Stromal cell of bone marrow (primary cell): ENCODE data around the gene AOC1.
"Not testable (repeated sequence)": the region's sequence is repeated elsewhere in the genome, so short reads cannot be mapped to it uniquely, and the experiment has no call there.

Experiments
- DNase-seq: peaks from one replicate; pipeline ENCODE4 v3.0.0-alpha.2; 2012; ENCODE audit warnings: low read depth

AOC1 gene

GRCh38 chr7:150852371-150852905 is at the start of gene AOC1:
Gene AOC1, plus strand, starts transcription at chr7:150852517. Its CDS starts 3,954 bp downstream, at chr7:150856471.
- no peak for DNase-seq

- no peak for DNase-seq
Measured at GRCh38 chr7:150803161-150803860, 49.0 kb upstream of the AOC1 start.

- no peak for DNase-seq
Measured at GRCh38 chr7:150804802-150805201, 47.5 kb upstream of the AOC1 start.

GRCh38 chr7:150805864-150806263 is 46.5 kb upstream of the AOC1 start:
- no peak for DNase-seq

- DNase-seq, result no peak
Measured at GRCh38 chr7:150806454-150806853, 45.9 kb upstream of the AOC1 start.

- DNase-seq, result no peak
Measured at GRCh38 chr7:150806863-150807262, 45.5 kb upstream of the AOC1 start.

- not testable (repeated sequence) for DNase-seq
Measured at GRCh38 chr7:150807616-150808438, 44.5 kb upstream of the AOC1 start.

- DNase-seq, result no peak
Measured at GRCh38 chr7:150814328-150815001, 37.9 kb upstream of the AOC1 start.

- no peak for DNase-seq
Measured at GRCh38 chr7:150818971-150819370, 33.3 kb upstream of the AOC1 start.

GRCh38 chr7:150820148-150820547 is 32.2 kb upstream of the AOC1 start:
- no peak for DNase-seq

- no peak for DNase-seq
Measured at GRCh38 chr7:150820578-150821198, 31.6 kb upstream of the AOC1 start.

GRCh38 chr7:150823043-150823442 is 29.3 kb upstream of the AOC1 start:
- DNase-seq, result no peak

GRCh38 chr7:150823484-150824126 is 28.7 kb upstream of the AOC1 start:
- DNase-seq, result no peak

- DNase-seq, result no peak
Measured at GRCh38 chr7:150824379-150825177, 27.7 kb upstream of the AOC1 start.

- DNase-seq, result no peak
Measured at GRCh38 chr7:150826061-150826849, 26.1 kb upstream of the AOC1 start.

GRCh38 chr7:150828384-150828783 is 23.9 kb upstream of the AOC1 start:
- no peak for DNase-seq

- DNase-seq, result no peak
Measured at GRCh38 chr7:150829426-150829825, 22.9 kb upstream of the AOC1 start.

- no peak for DNase-seq
Measured at GRCh38 chr7:150830937-150831336, 21.4 kb upstream of the AOC1 start.

- DNase-seq, result no peak
Measured at GRCh38 chr7:150831851-150832250, 20.5 kb upstream of the AOC1 start.

GRCh38 chr7:150835019-150835418 is 17.3 kb upstream of the AOC1 start:
- no peak for DNase-seq
